HG03159 (cell line): ENCODE measurements around the gene DIP2C.
"Not testable (repeated sequence)": the region's sequence is repeated elsewhere in the genome, so short reads cannot be mapped to it uniquely, and the experiment has no call there.

ENCODE experiments used
- ATAC-seq: cut with Tn5 transposase; IDR thresholded peaks from one replicate; pipeline ENCODE4 v1.9.1; 2021; ENCODE audit warnings: mild to moderate bottlenecking, moderate library complexity; ENCODE audit not compliant: unreplicated experiment

Gene DIP2C

GRCh38 chr10:700183-700582 is 10.7 kb upstream of the DIP2C start:
- ATAC-seq: not testable (repeated sequence)

DNA sequence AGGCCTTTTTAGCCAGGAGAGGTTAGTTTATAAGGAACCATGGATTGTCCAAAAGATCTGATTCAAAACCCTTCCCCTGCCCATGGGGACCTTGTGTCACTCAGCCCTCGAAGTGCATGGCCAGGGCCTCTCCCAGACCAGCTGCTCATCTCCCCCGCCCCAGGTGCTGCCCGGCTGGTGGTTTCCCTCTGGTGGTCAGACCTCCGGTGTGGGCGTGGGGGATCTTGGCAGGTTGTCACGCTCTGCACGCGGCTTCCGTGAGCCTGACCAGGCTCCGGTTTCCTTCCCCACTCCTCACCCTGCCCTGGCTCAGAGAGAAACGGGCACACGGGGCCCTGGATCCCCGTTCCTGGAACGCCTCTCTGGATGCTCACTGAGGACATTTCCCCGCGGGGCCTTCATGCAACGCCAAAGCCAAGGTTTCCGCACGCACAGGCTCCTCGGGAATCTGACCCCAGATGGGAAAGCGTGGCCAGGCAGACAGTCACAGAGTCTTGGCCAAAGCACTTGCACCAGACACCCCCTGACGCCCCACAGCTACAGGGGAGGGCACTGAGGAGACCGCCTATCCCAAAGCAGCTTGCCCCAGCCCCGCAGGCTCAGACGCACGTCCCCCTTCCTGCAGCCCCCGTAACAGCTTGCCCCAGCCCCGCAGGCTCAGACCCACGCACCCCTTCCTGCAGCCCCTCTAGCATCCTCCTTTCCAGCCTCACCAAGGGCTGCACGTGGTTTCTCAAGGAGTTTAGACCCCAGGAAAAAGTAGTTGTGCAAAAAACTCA is 7.8 kb upstream of the DIP2C start:
- no peak for ATAC-seq

DNA sequence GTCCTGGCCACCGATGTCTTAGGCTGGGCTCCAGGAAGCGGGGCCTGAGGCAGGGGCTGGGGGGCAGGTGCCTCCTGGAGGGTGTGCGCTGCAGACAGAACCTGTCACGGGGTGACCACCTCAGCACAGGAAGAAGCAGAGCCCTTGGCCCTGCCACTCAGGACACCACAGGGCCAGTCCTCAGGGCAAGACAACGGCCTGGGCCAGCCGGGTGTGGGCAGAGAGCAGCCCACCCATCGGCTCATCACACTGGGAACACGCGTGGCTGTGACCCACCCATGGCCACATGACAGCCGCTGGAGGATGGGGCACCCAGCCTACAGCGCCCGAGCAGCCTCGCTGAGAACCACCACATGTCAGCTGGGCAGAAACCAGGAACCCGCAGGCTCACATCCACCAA is 5.9 kb upstream of the DIP2C start:
- no peak for ATAC-seq

DNA sequence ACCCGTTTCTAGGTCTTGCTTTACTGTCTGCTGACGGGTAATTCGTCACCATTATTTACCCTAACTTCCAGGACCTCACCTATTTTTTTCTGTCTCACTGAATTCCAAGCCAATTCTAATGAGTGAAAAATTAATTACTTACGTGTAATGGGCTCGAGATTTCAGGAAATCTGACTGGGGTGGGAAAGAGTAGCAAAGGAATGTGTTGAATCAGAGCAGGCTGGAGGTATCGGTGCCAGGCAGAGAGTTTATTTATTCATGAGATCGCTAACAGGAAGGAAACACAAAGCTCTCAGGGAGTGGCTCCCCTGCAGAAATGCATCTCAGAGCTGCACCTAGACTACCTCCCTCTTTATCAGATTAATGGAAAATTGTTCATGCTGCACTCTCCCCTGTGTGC is 4.0 kb upstream of the DIP2C start:
- ATAC-seq: no peak

DNA sequence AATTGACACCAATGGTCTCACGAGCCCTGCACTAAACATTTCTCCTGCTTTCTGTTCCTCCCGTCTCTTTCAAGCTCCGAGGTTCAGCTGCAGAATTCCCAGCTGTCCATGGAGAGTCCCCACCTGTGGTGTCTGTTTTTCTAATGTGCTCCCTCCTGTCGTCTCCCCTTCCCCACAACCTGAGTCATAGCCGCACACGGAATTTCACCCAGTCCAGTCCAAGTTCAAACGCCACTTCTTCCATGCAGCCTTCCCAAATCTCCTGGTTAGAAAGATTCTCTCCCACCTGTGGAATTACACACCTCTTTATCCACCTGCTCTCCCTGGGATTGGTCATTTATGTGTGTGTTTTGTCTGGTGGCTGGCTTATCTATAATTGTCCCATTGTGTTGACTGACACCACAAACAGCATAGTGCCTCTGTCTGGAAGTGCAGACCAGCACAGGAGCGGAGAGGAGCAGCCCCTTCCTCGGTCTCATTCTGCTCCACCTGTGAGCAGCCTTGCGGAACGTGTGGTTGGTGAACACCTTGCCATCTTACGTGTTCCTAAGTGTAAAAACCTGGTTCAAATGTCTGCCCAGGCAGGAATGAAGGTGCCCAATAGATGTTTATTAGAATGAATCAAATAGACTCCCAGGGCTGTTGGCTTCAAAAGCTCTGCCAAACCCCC is 3.3 kb upstream of the DIP2C start:
- ATAC-seq: no peak

DNA sequence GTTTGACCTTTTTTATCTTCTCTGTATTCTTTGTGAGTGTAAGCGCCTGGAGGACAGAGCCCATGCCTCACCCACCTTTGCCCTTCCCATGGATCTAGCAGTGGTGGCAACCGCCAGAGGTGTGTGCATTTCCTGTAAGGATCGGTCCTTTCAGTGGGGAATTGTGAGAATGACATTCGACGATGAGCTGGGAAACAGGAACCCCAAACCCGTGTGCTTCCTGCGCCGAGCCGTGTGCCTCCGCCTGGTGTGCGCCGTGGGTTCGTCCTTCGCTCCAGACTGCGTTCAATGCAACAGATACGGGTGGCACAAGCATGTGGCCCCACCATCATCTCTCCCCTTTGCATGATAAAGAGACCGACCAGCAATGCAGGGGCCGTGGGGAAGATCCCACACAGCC is 1.7 kb upstream of the DIP2C start:
- no peak for ATAC-seq

GRCh38 chr10:690372-691161 is 1.1 kb upstream of the DIP2C start:
- ATAC-seq: no peak

DNA sequence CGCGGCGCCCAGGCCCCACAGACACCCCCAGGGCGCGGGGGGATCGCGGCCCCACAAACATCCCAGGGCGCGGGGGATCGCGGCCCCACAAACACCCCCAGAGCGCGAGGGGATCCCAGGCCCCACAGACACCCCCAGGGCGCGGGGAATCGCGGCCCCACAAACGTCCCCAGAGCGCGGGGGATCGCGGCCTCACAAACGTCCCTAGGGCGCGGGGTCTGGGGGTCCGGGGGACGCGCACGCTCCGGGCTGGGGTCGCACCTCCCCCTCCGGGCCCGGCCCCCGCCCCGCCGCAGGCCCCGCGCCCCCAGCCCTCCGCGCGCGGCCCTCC is 382 bp downstream of the DIP2C start:
- no peak for ATAC-seq

DNA sequence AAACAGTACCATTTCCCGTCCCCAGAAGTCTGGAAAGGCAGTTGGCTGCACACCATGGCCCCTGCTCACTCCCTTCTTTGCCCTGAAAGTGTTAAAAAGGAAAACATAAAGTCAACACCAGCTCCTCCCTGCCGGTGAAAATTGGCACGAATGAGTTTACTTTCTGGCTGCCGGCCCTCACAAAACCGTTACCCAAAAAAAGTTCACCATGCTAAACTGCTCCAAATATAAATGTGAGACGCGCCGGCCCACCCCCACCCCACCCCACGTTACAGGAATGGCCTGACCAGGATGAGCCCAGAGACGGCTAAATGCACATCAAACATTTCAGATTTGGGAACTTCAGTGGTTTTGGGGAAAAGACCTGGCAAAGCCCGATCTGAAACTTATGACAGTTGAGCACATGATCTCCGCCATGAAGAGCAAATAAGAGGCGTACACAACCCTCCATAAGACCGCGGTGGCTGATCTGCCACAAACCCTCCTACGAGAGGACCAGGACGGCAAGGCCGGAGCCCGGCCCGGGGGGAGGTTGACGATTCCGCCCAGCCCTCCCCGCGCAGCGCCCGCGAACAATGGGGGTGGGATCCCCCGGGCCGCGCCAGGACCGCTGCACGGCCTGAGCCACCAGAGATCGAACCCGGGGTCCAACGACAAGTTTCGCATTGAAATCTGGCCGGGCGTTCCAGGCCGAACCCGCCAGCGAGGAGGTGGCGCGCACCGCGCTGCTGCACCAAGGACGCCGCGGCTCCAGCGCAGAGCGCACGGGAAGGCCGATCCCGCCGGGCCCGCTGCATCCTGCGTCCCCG is 952 bp downstream of the DIP2C start:
- ATAC-seq: no peak

DNA sequence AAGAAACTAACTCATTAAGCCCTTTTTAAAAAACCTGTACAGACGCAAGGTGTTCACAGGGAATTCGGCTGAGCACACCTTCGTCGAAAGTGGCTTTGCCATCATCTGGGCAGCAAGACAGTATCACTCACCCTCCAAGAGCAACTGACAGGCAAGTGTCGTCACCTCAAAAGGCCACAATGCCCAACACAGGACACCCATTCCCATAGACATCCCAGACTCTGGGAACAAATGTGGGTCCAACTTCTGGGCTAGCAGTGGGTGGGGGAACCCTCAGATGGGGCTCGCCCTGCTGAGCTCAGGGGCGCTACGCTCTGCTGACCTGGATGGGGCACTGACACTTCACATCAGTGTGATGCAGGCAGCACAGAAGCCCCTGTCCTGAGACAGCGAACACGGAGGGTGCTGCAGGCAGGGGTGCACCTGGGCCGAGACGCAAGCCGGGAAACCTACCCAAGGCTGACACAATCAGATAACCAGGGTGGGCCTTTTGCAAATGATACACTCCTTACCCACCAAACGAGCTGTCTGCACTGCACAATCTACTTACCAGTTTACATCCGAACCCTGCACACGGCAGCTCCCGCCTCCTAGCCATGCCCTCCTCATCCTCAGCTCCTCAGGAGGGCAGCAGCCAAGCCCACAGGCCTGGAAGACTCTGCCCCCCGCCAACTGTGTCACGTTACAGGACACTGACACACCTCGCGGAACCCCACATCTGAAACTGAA is 1.7 kb downstream of the DIP2C start:
- no peak for ATAC-seq

DNA sequence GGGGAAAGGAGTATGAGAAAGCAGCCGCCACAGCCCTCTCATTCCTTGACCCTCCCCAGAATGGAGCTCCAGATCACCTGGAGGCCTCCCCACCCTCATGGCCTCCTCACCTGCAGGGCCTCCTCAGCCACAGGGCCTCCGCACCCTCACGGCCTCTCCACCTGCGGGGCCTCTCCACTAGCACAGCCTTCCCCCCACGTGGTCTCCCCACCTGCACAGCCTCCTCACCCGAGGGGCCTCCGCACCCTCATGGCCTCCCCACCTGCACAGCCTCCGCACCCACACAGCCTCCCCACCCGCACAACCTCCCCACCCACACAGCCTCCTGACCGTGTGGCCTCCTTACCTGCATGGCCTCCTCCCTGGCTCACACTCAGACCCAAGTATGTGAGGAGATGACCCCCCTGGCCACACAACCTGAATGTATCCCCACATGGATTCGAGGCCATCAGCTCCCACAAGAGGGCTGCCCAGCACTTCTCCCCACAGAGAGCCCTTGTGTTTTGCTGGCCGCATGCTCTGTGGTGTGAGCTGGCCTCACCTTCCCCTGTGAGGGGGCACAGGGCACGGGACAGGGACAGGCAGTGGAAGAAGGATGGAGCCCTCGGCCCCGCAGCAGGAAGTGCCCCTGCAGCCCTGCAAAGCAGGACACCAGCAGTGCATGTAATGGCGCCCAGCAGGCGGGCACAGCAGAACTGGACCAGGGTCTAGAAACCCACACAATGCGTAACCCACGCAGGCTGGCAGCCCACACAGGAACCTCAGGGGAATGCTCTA is 3.1 kb downstream of the DIP2C start:
- no peak for ATAC-seq

DNA sequence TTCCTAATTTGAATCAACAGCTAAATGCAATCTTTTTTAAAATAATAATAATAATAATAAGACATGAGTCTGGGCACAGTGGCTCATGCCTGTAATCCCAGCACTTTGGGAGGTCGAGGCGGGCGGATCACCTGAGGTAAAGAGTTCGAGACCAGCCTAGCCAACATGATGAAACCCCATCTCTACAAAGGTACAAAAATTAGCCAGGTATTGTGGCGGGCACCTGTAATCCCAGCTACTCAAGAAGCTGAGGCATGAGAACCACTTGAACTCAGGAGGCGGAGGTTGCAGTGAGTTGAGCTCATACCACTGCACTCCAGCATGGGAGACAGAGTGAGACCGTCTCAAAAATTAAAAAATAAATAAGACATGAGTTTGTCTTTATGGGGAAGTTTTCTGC is 3.9 kb downstream of the DIP2C start:
- no peak for ATAC-seq

DNA sequence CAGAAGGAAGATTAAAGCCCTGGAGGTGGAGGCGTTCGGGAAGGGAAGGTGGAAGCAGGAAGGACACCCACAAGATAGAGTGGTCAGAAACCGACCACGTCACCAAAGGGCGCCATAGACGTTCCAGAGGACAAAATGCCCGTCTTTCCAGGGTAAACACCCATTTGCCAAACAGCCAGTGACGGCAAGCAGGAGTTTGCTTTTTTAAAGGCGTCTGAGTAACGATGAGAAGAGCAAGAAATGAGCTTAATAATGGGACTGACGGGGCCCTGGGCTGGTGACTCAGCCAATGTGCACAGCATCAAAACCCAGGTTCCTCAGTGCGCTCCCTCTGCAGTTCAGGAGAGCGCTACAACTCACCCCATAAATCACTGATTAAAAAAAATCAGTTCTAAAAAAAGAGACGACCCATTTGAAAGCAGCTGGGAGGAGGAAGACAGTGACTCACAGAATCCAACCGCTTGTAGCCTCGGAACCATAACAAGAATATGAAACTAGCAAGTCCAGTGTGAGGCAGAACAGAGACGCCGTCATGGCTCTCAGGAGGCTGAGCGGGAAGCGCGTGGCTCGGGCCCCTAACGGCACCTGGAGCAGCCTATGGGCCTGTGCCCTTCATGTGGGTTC is 5.9 kb downstream of the DIP2C start:
- no peak for ATAC-seq

DNA sequence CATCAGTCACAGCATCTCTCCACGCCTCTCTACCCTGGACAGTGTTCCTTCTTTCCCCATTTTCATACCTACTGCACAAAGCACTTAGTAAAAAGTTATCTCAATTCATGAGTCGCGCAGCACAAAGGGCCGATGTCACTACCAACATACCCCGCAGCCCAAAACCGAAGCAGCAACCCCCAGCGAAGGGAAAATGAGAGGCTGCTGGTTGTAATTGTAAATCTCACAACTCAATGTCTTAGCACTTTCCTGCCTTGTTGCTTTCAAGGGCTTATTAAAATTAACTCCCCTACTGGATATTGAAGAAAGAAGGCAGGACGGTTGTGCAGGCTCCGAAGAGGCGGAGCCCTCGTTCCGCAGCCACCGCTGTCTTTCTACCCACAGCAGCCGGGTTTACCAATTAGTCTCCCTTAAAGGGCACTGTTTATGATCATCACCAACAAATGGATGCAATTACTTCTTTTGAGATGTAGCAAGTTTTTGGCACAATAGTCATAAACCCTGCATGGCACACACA is 6.5 kb downstream of the DIP2C start:
- ATAC-seq: no peak

DNA sequence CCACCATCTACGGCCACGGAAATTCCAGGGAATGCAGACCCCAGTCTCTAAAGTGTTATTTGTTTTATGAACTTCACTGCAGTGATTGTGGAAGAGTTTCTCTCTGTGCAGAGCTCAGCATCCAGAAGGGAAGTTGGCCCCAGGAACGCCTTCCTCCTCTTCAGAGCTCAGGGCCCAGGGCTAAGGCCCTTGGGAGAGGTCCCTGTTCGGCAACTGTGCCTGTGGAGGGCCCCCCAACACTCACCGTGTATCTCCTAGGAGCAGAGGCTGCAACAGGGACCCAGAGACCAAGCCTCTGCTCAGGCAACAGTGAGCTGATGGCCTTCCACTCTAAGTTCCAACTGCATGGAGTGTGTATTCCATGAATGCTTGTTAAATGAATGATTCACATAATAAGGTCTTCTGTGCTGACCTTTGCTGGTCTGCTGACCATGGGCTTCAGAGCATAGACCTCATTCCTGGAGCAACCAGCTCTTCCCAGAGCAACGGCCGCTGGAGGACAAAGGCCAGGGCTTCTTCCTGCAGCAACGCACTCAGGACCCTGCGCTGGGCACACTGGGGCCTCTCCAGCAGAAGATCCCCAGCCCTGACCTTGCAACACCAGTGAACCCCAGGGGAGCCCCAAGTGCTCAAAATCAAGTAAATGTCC is 7.7 kb downstream of the DIP2C start:
- ATAC-seq: no peak

DNA sequence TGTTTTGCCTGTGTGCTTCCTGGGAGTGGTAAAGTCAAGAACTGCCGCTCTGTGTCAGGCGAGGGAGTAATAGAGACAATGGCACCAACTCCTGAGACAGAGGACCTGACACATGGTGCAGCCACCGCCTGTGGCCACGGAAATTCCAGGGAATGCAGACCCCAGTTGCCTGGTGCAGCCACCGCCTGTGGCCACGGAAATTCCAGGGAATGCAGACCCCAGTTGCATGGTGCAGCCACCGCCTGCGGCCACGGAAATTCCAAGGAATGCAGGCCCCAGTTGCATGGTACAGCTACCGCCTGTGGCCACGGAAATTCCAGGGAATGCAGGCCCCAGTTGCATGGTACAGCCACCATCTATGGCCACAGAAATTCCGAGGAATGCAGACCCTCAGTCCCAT is 8.7 kb downstream of the DIP2C start:
- no peak for ATAC-seq

DNA sequence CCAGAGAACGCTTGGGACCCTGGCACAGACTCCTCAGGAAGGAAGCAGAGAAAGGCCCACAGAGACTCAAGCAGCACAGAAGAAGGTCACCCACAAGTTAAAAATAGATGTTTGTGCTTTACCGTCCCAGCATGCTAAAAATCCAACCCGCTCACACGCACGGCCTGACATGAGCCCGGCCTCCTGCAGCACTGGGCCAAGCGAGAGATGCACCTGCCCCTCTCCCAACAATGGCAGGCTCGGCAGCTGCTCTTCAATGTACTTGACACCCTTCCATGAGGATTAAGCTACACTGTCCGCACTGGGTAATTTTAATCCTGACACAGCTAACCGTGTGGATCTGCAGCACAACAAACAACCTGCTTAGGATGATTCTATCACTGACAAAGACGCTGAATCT is 9.3 kb downstream of the DIP2C start:
- no peak for ATAC-seq

DNA sequence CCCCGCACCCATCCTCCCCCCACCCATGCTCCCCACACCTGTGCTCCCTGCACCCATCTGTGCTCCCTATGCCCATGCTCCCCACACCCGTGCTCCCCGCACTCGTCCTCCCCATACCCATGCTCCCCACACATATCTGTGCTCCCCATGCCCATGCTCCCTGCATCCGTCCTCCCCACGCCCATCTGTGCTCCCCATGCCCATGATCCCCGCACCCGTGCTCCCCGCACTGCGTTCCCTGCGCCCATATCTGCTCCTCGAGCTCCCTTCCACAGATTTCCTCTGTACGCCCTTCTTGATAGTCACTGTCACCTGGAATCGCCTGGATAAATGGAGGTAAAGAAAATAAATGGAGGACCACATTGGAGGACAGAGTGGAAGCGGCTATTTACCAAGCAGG is 9.9 kb downstream of the DIP2C start:
- ATAC-seq: no peak

GRCh38 chr10:678662-679005 is 10.8 kb downstream of the DIP2C start:
- not testable (repeated sequence) for ATAC-seq
